ENCODE results near the gene JPT1. TPM values are rescaled to one million over a fixed set of nuclear protein-coding genes. Genes with fewer than 3 reads are reported as not detected.

JPT1 gene
- total and polyA plus RNA-seq, 2 experiments from 2014 or later = 278 to 903 TPM

GRCh38 chr17:75087182-75087557, 67.1 kb downstream of the JPT1 start (continued):
- TF ChIP-seq REST (IDR thresholded peaks at IDR 0.05; ENCODE audit: unreplicated experiment) (no peak), EZH2 (IDR thresholded peaks at IDR 0.05; ENCODE audit: low read depth, unreplicated experiment) (no peak), JUNB (IDR thresholded peaks at IDR 0.05; ENCODE audit: unreplicated experiment) (no peak), NANOG (IDR thresholded peaks at IDR 0.05; ENCODE audit: borderline replicate concordance) (no peak), EZH2phosphoT487 (IDR thresholded peaks at IDR 0.05; ENCODE audit: unreplicated experiment) (no peak), ZNF114 (CRISPR knock-in tag; IDR thresholded peaks at IDR 0.05) (no peak), CTCF (conservative IDR thresholded peaks at IDR 0.05; ENCODE audit: low read depth in 2 of 2) (no peak)

GRCh38 chr17:75086496-75087181, 67.7 kb downstream of the JPT1 start:
- no peak for TF ChIP-seq ETS1 (IDR thresholded peaks at IDR 0.05)
- no peak for TF ChIP-seq POLR2AphosphoS5 (IDR thresholded peaks at IDR 0.05; ENCODE audit: low read depth)
- no peak for TF ChIP-seq EZH2 (IDR thresholded peaks at IDR 0.05; ENCODE audit: low read depth, unreplicated experiment)
- TF ChIP-seq NANOG (IDR thresholded peaks at IDR 0.05; ENCODE audit: borderline replicate concordance) = no peak
- TF ChIP-seq CTCF (conservative IDR thresholded peaks at IDR 0.05; ENCODE audit: low read depth in 2 of 2) = peak in 1 of 2 experiments; percentile 40; a peak in 2 of 4 replicates
- Mint-ChIP-seq H3K4me3 (peak overlapping the region; percentile 75), H3K27ac (peak overlapping the region; percentile 79), H3K27me3 (ENCODE audit: insufficient read depth, low read depth, poor library complexity) (peaks cover 27% of the 10 kb centered on the region), H3K9me3 (no peaks in the 10 kb centered on the region), H3K4me1 (peaks cover 52% of the 10 kb centered on the region), H3K36me3 (ENCODE audit: low read depth) (no peaks in the 10 kb centered on the region; the same call in 2 of the 3 replicates)
- Histone ChIP-seq H3K36me3 (ENCODE audit: insufficient read depth) (no peaks in the 10 kb centered on the region), H3K79me2 (replicated peaks; ENCODE audit: insufficient read depth) (peaks cover under 1% of the 10 kb centered on the region), H2AFZ (no peak overlapping the region), H3K9me2 (ENCODE audit: insufficient read depth) (no peaks in the 10 kb centered on the region), H3K4me1 (ENCODE audit: insufficient read depth) (peaks cover 50% of the 10 kb centered on the region), H4K20me1 (replicated peaks; ENCODE audit: insufficient read depth) (no peaks in the 10 kb centered on the region), H3K4me2 (peak overlapping the region; percentile 96), H3K27me3 (ENCODE audit: insufficient read depth) (no peaks in the 10 kb centered on the region), H3K4me3 (peak overlapping the region; percentile 91), H3F3A (replicated peaks; ENCODE audit: low read depth) (peaks cover 29% of the 10 kb centered on the region), H3K27ac (ENCODE audit: low read depth) (peak overlapping the region; percentile 98)
- DNase-seq (ENCODE audit: low spot score) (no peak), ATAC-seq (no peak)

Small RNA genes within 50 kb of the gene (small RNA-seq; reads per million reads assigned to genes)
- not detected for gene RF00019 (ENCODE audit: low replicate concordance)

Other genes with a start within 250 kb of the JPT1 start
- 1.7 and 3.5 TPM in 2 replicates for gene USH1G, start 231.3 kb downstream of the JPT1 start, total RNA-seq (2014; rRNA removed; shearing (Covaris generic))
- gene USH1G, start 231.3 kb downstream of the JPT1 start, polyA plus RNA-seq (2016; fragmentation: Nextera tagmentation; extraction: Ambion mirVana) = 0.28 and 0.34 TPM in 2 replicates
- not detected in 2 replicates for gene OTOP2, start 230.2 kb downstream of the JPT1 start, total RNA-seq (2014; rRNA removed; shearing (Covaris generic))
- gene OTOP2, start 230.2 kb downstream of the JPT1 start, polyA plus RNA-seq (2016; fragmentation: Nextera tagmentation; extraction: Ambion mirVana) = not detected in 2 replicates
- not detected in 2 replicates for gene OTOP3, start 218.6 kb downstream of the JPT1 start, total RNA-seq (2014; rRNA removed; shearing (Covaris generic))
- gene OTOP3, start 218.6 kb downstream of the JPT1 start, polyA plus RNA-seq (2016; fragmentation: Nextera tagmentation; extraction: Ambion mirVana) = not detected in 2 replicates
- gene HID1, start 181.8 kb downstream of the JPT1 start, total RNA-seq (2014; rRNA removed; shearing (Covaris generic)) = 6.3 and 8.7 TPM in 2 replicates
- gene HID1, start 181.8 kb downstream of the JPT1 start, polyA plus RNA-seq (2016; fragmentation: Nextera tagmentation; extraction: Ambion mirVana) = 9.0 and 10.9 TPM in 2 replicates
- 34.4 and 35.8 TPM in 2 replicates for gene CDR2L, start 166.9 kb downstream of the JPT1 start, total RNA-seq (2014; rRNA removed; shearing (Covaris generic))
- 17.7 and 18.3 TPM in 2 replicates for gene CDR2L, start 166.9 kb downstream of the JPT1 start, polyA plus RNA-seq (2016; fragmentation: Nextera tagmentation; extraction: Ambion mirVana)
- gene MRPL58, start 141.8 kb downstream of the JPT1 start, total RNA-seq (2014; rRNA removed; shearing (Covaris generic)) = 38.0 and 48.5 TPM in 2 replicates
- 66.7 and 68.0 TPM in 2 replicates for gene MRPL58, start 141.8 kb downstream of the JPT1 start, polyA plus RNA-seq (2016; fragmentation: Nextera tagmentation; extraction: Ambion mirVana)
- gene ATP5PD, start 107.5 kb downstream of the JPT1 start, total RNA-seq (2014; rRNA removed; shearing (Covaris generic)) = 240 and 244 TPM in 2 replicates
- 1,144 and 1,234 TPM in 2 replicates for gene ATP5PD, start 107.5 kb downstream of the JPT1 start, polyA plus RNA-seq (2016; fragmentation: Nextera tagmentation; extraction: Ambion mirVana)
- gene KCTD2, start 107.3 kb downstream of the JPT1 start, total RNA-seq (2014; rRNA removed; shearing (Covaris generic)) = 24.3 and 30.0 TPM in 2 replicates
- gene KCTD2, start 107.3 kb downstream of the JPT1 start, polyA plus RNA-seq (2016; fragmentation: Nextera tagmentation; extraction: Ambion mirVana) = 7.4 and 8.1 TPM in 2 replicates
- 30.1 and 40.0 TPM in 2 replicates for gene SLC16A5, start 66.6 kb downstream of the JPT1 start, total RNA-seq (2014; rRNA removed; shearing (Covaris generic))
- gene SLC16A5, start 66.6 kb downstream of the JPT1 start, polyA plus RNA-seq (2016; fragmentation: Nextera tagmentation; extraction: Ambion mirVana) = 5.0 and 7.3 TPM in 2 replicates
- 4.5 and 5.6 TPM in 2 replicates for gene ARMC7, start 44.5 kb downstream of the JPT1 start, total RNA-seq (2014; rRNA removed; shearing (Covaris generic))
- 6.3 and 8.4 TPM in 2 replicates for gene ARMC7, start 44.5 kb downstream of the JPT1 start, polyA plus RNA-seq (2016; fragmentation: Nextera tagmentation; extraction: Ambion mirVana)
- gene NT5C, start 22.8 kb downstream of the JPT1 start, total RNA-seq (2014; rRNA removed; shearing (Covaris generic)) = 91.7 and 122 TPM in 2 replicates
- gene NT5C, start 22.8 kb downstream of the JPT1 start, polyA plus RNA-seq (2016; fragmentation: Nextera tagmentation; extraction: Ambion mirVana) = 120 and 134 TPM in 2 replicates
- 133 and 139 TPM in 2 replicates for gene SUMO2, start 28.4 kb upstream of the JPT1 start, total RNA-seq (2014; rRNA removed; shearing (Covaris generic))
- 784 and 890 TPM in 2 replicates for gene SUMO2, start 28.4 kb upstream of the JPT1 start, polyA plus RNA-seq (2016; fragmentation: Nextera tagmentation; extraction: Ambion mirVana)
- gene NUP85, start 51.2 kb upstream of the JPT1 start, total RNA-seq (2014; rRNA removed; shearing (Covaris generic)) = 57.2 and 59.4 TPM in 2 replicates
- gene NUP85, start 51.2 kb upstream of the JPT1 start, polyA plus RNA-seq (2016; fragmentation: Nextera tagmentation; extraction: Ambion mirVana) = 114 and 116 TPM in 2 replicates
- 29.4 and 54.3 TPM in 2 replicates for gene GGA3, start 107.1 kb upstream of the JPT1 start, total RNA-seq (2014; rRNA removed; shearing (Covaris generic))
- gene GGA3, start 107.1 kb upstream of the JPT1 start, polyA plus RNA-seq (2016; fragmentation: Nextera tagmentation; extraction: Ambion mirVana) = 20.8 and 22.5 TPM in 2 replicates
- 60.6 and 72.8 TPM in 2 replicates for gene MRPS7, start 107.4 kb upstream of the JPT1 start, total RNA-seq (2014; rRNA removed; shearing (Covaris generic))
- 104 and 114 TPM in 2 replicates for gene MRPS7, start 107.4 kb upstream of the JPT1 start, polyA plus RNA-seq (2016; fragmentation: Nextera tagmentation; extraction: Ambion mirVana)
- 15.5 and 15.9 TPM in 2 replicates for gene MIF4GD, start 116.7 kb upstream of the JPT1 start, total RNA-seq (2014; rRNA removed; shearing (Covaris generic))
- gene MIF4GD, start 116.7 kb upstream of the JPT1 start, polyA plus RNA-seq (2016; fragmentation: Nextera tagmentation; extraction: Ambion mirVana) = 9.4 and 11.3 TPM in 2 replicates
- 16.3 and 22.4 TPM in 2 replicates for gene SLC25A19, start 134.9 kb upstream of the JPT1 start, total RNA-seq (2014; rRNA removed; shearing (Covaris generic))
- 17.9 and 19.4 TPM in 2 replicates for gene SLC25A19, start 134.9 kb upstream of the JPT1 start, polyA plus RNA-seq (2016; fragmentation: Nextera tagmentation; extraction: Ambion mirVana)